HepG2 (cell line): ENCODE results near the gene VIT. TPM values are rescaled to one million over a fixed set of nuclear protein-coding genes. Genes with fewer than 3 reads are reported as not detected.

Experiments
- ATAC-seq: fragments of 200-7000 bp; cut with Tn5 transposase; 3 replicates; pipeline ENCODE4 v1.9.1; 2020; ENCODE audit warnings: mild to moderate bottlenecking, moderate library complexity
- BruUV-seq: library from RNA; stranded (reverse); fragments of 400-500 nt; replicated peaks from 2 replicates; lab custom pipeline; 2021; lab: Mats Ljungman, UMichigan
- CTCF ChIA-PET: fragments of 300-600 bp; formaldehyde crosslinking; extraction: SDS; loops from one replicate; lab custom pipeline; 2021; ENCODE audit warnings: low total read pairs, inconsistent platforms, low intra/inter-chr PET ratio; lab: Yijun Ruan, JAX
- POLR2A ChIA-PET: fragments of 350-600 bp; sonication (Branson Sonifier 250); formaldehyde crosslinking; loops from one replicate; lab custom pipeline; 2020; ENCODE audit warnings: antibody characterized with exemption, inconsistent platforms; lab: Yijun Ruan, JAX
- DNase-seq: peaks from one replicate; pipeline ENCODE4 v3.0.0-alpha.2; 2015; ENCODE audit warnings: low spot score
- FAIRE-seq: peaks from 3 replicates; lab custom pipeline; 2011; peaks lifted over from hg19 to GRCh38; lab: Jason Lieb, UNC
- H2AFZ ChIP-seq: one replicate; pipeline ENCODE4 v1.6.1; 2011; ENCODE audit warnings: low read length, inconsistent platforms
- H3K27ac ChIP-seq: fragments of 300-600 bp; 3 replicates; pipeline ENCODE4 v1.8.0; 2011; ENCODE audit warnings: mixed run types, mild to moderate bottlenecking, mixed read lengths, low read length, inconsistent platforms; ENCODE audit not compliant: insufficient read depth; ENCODE audit errors: extremely low read length
- H3K27me3 ChIP-seq, 2 experiments: fragments of 200-600 bp in 1 of 2; 2 replicates in 1 of 2; 3 replicates in 1 of 2; pipeline versions ENCODE4 v1.6.0 to v1.8.0; 2011; ENCODE audit warnings: low read length in 2 of 2, mild to moderate bottlenecking in 2 of 2, moderate library complexity in 2 of 2, inconsistent platforms in 1 of 2; ENCODE audit not compliant: insufficient read depth in 2 of 2, control insufficient read depth in 1 of 2
- H3K36me3 ChIP-seq, 2 experiments: fragments of 200-600 bp in 1 of 2; replicated peaks in 1 of 2; 2 replicates in 1 of 2; 3 replicates in 1 of 2; pipeline versions ENCODE4 v1.5.1 to v1.8.0; 2011; ENCODE audit warnings: low read length in 2 of 2, inconsistent platforms in 1 of 2; ENCODE audit not compliant: insufficient read depth in 2 of 2, control insufficient read depth in 1 of 2
- H3K4me1 ChIP-seq: 2 replicates; pipeline ENCODE4 v1.5.1; 2012; ENCODE audit warnings: low read length, inconsistent platforms; ENCODE audit not compliant: insufficient read depth
- H3K4me2 ChIP-seq: 2 replicates; pipeline ENCODE4 v1.6.0; 2011; ENCODE audit warnings: low read depth, low read length, inconsistent platforms
- H3K4me3 ChIP-seq, 3 experiments: fragments of 200-600 bp in 1 of 3; sonication (generic), shearing (Covaris generic) in 1 of 3; replicated peaks in 1 of 3; 2 replicates each; pipeline ENCODE4 v1.5.1; 2011 to 2016; ENCODE audit warnings: low read length in 3 of 3, inconsistent platforms in 2 of 3, low read depth in 2 of 3, mild to moderate bottlenecking in 2 of 3, control low read depth in 1 of 3, mixed read lengths in 1 of 3; ENCODE audit not compliant: insufficient read depth in 1 of 3
- H3K79me2 ChIP-seq: one replicate; pipeline ENCODE4 v1.6.1; 2011; ENCODE audit warnings: low read length, inconsistent platforms; ENCODE audit not compliant: insufficient read depth
- H3K9ac ChIP-seq: 2 replicates; pipeline ENCODE4 v1.6.0; 2011; ENCODE audit warnings: mild to moderate bottlenecking, low read depth, low read length, inconsistent platforms; ENCODE audit not compliant: insufficient read depth
- H3K9me3 ChIP-seq: 2 replicates; pipeline ENCODE4 v1.5.1; 2012; ENCODE audit warnings: mild to moderate bottlenecking, low read length
- H4K20me1 ChIP-seq: 2 replicates; pipeline ENCODE4 v1.6.0; 2011; ENCODE audit warnings: inconsistent platforms, mild to moderate bottlenecking, low read length, moderate library complexity; ENCODE audit not compliant: insufficient read depth
- AKAP8 ChIP-seq: sonication (generic); formaldehyde crosslinking; IDR thresholded peaks from 2 replicates; pipeline ENCODE4 v1.5.1; 2020; ENCODE audit warnings: mild to moderate bottlenecking, missing genetic modification reagents
- CTCF ChIP-seq: sonication (generic); formaldehyde crosslinking; IDR thresholded peaks from 2 replicates; pipeline ENCODE4 v1.5.0; 2020; ENCODE audit warnings: mild to moderate bottlenecking, missing genetic modification reagents, moderate library complexity
- FOSL2 ChIP-seq: sonication (generic); formaldehyde crosslinking; IDR thresholded peaks from 2 replicates; pipeline ENCODE4 v1.4.0; 2020; ENCODE audit warnings: missing genetic modification reagents
- HMGA1 ChIP-seq: sonication (generic); formaldehyde crosslinking; conservative IDR thresholded peaks from 2 replicates; pipeline ENCODE4 v1.4.0; 2020; ENCODE audit warnings: missing genetic modification reagents
- PITX1 ChIP-seq: sonication (generic); formaldehyde crosslinking; IDR thresholded peaks from 2 replicates; pipeline ENCODE4 v1.5.1; 2020; ENCODE audit warnings: mild to moderate bottlenecking, missing genetic modification reagents
- RNF2 ChIP-seq: fragments of 450-650 bp; conservative IDR thresholded peaks from 2 replicates; pipeline ENCODE4 v1.6.1; 2016; ENCODE audit warnings: low read depth
- SMC3 ChIP-seq: IDR thresholded peaks from 2 replicates; pipeline ENCODE4 v1.6.1; 2011; ENCODE audit warnings: low read length, improper control_type of control experiment
- STAG1 ChIP-seq: sonication (generic); formaldehyde crosslinking; IDR thresholded peaks from 2 replicates; pipeline ENCODE4 v1.4.0; 2020; ENCODE audit warnings: missing genetic modification reagents
- TAF1 ChIP-seq: sonication (generic); formaldehyde crosslinking; IDR thresholded peaks from 2 replicates; pipeline ENCODE4 v1.4.0; 2020; ENCODE audit warnings: missing genetic modification reagents
- ZNF275 ChIP-seq: sonication (generic); formaldehyde crosslinking; IDR thresholded peaks from 2 replicates; pipeline ENCODE4 v1.8.0; 2022; ENCODE audit warnings: missing genetic modification reagents, mild to moderate bottlenecking, inconsistent platforms, borderline replicate concordance
- ZNF441 ChIP-seq: sonication (generic); formaldehyde crosslinking; IDR thresholded peaks from 2 replicates; pipeline ENCODE4 v1.7.0; 2021; ENCODE audit warnings: missing genetic modification reagents, borderline replicate concordance
- ZNF543 ChIP-seq: sonication (generic); formaldehyde crosslinking; IDR thresholded peaks from 2 replicates; pipeline ENCODE4 v1.4.0; 2020; ENCODE audit warnings: mild to moderate bottlenecking, missing genetic modification reagents
- ZNF572 ChIP-seq: sonication (generic); formaldehyde crosslinking; IDR thresholded peaks from 2 replicates; pipeline ENCODE4 v1.5.1; 2020; ENCODE audit warnings: mild to moderate bottlenecking, missing genetic modification reagents
- ZNF782 ChIP-seq: sonication (generic); formaldehyde crosslinking; IDR thresholded peaks from 2 replicates; pipeline ENCODE4 v1.4.0; 2020; ENCODE audit warnings: missing genetic modification reagents, mild to moderate bottlenecking, borderline replicate concordance
- WGBS: methylation state at CpG from one replicate; pipeline ENCODE4 v1.1.6; 2017; ENCODE audit warnings: low lambda C conversion rate; 5-methylcytosine and 5-hydroxymethylcytosine counted together
- in situ Hi-C: cut with HindIII; loops from 2 replicates; pipeline ENCODE4 v1.10.0; 2017; ENCODE audit warnings: low pct_unique_long_range_greater_than_20kb; ENCODE audit not compliant: extremely low pct_ligation_motif_present
- intact Hi-C: fragments of 100-400 bp; cut with micrococcal nuclease; formaldehyde crosslinking; loops from one replicate; pipeline ENCODE4 v1.10.0; 2022; ENCODE audit not compliant: unreplicated experiment
- polyA plus RNA-seq, 8 experiments: library from polyadenylated mRNA; depleted of rRNA in 3 of 8; stranded (reverse) in 7 of 8; unstranded in 1 of 8; fragments of >200 nt; fragmentation: Illumina TruSeq in 4 of 8; extraction: Trizol in 4 of 8; gene quantifications; 2 replicates each; pipeline versions ENCODE4 v1.2.1 to v1.2.3, GENCODE V29; 2011 to 2016; ENCODE audit warnings: low read depth in 4 of 8, missing spikeins in 1 of 8, mixed read lengths in 1 of 8; ENCODE audit not compliant: insufficient read depth in 1 of 8
- total RNA-seq, 5 experiments: library from RNA; depleted of rRNA; stranded (reverse); fragments of >200 nt; fragmentation: Illumina TruSeq; extraction: Trizol; gene quantifications; 2 replicates each; pipeline ENCODE4 v1.2.3, GENCODE V29; 2016; ENCODE audit warnings: low read depth in 1 of 5
- TF ChIP-seq, protein P1 (sequence below): sonication (generic); formaldehyde crosslinking; IDR thresholded peaks from 2 replicates; pipeline ENCODE4 v1.8.0; 2022; ENCODE audit warnings: mild to moderate bottlenecking, missing genetic modification reagents; ENCODE audit not compliant: insufficient replicate concordance
- TF ChIP-seq, protein P2 (sequence below): sonication (generic); formaldehyde crosslinking; IDR thresholded peaks from 2 replicates; pipeline ENCODE4 v1.4.0; 2020; ENCODE audit warnings: mild to moderate bottlenecking, missing genetic modification reagents
- TF ChIP-seq, protein P3 (sequence below): IDR thresholded peaks from 2 replicates; pipeline ENCODE4 v1.6.1; 2012; ENCODE audit warnings: low read depth, low read length, improper control_type of control experiment

The VIT gene
- total and polyA plus RNA-seq, 2 of the 13 experiments (the other 11 are each of a cell fraction or from before 2014, with no cell fraction given) = not detected

- ChIA-PET POLR2A (no interaction called here), CTCF (no interaction called here)
- no peak overlapping the region for H3K27ac ChIP-seq
- H4K20me1 ChIP-seq = no peaks in the 10 kb centered on the region
- H3K79me2 ChIP-seq = no peaks in the 10 kb centered on the region
- intact Hi-C loops = no loop called here
- H3K9me3 ChIP-seq = no peaks in the 10 kb centered on the region
- H3K4me1 ChIP-seq = peaks cover 34% of the 10 kb centered on the region
- H2AFZ ChIP-seq = no peak overlapping the region
- no peak overlapping the region for H3K4me2 ChIP-seq
- FAIRE-seq (peak; percentile 18), DNase-seq (peak; percentile 38), ATAC-seq (peak; percentile 52; the same call in 2 of the 3 replicates)
- in situ Hi-C loops = no loop called here
- H3K27me3 ChIP-seq = peaks cover 0 to 6% of the 10 kb centered on the region in 2 experiments; a peak in 1 of 5 replicates
- BruUV-seq = no TSS peak
- 14% methylated on average over 4 of the region's 4 CpGs for WGBS
- no peak overlapping the region for H3K4me3 ChIP-seq
- H3K36me3 ChIP-seq = no peaks in the 10 kb centered on the region
- no peak overlapping the region for H3K9ac ChIP-seq
- TF ChIP-seq STAG1 (CRISPR knock-in tag) (peak; percentile 53), SMC3 (peak; percentile 21; the same call in 1 of the 2 replicates), ZNF782 (CRISPR knock-in tag) (no peak), PITX1 (CRISPR knock-in tag) (no peak), ZNF543 (CRISPR knock-in tag) (no peak), RNF2 (no peak), HMGA1 (CRISPR knock-in tag) (no peak), ZNF275 (CRISPR knock-in tag) (no peak), AKAP8 (no peak), ZNF572 (CRISPR knock-in tag) (no peak), TAF1 (CRISPR knock-in tag) (no peak), CTCF (CRISPR knock-in tag) (peak; percentile 50), ZNF441 (no peak), FOSL2 (CRISPR knock-in tag) (peak; percentile 37; the same call in 1 of the 2 replicates)
- TF ChIP-seq, protein P1, sequence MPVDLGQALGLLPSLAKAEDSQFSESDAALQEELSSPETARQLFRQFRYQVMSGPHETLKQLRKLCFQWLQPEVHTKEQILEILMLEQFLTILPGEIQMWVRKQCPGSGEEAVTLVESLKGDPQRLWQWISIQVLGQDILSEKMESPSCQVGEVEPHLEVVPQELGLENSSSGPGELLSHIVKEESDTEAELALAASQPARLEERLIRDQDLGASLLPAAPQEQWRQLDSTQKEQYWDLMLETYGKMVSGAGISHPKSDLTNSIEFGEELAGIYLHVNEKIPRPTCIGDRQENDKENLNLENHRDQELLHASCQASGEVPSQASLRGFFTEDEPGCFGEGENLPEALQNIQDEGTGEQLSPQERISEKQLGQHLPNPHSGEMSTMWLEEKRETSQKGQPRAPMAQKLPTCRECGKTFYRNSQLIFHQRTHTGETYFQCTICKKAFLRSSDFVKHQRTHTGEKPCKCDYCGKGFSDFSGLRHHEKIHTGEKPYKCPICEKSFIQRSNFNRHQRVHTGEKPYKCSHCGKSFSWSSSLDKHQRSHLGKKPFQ (CRISPR knock-in tag) = no peak
- TF ChIP-seq, protein P2, sequence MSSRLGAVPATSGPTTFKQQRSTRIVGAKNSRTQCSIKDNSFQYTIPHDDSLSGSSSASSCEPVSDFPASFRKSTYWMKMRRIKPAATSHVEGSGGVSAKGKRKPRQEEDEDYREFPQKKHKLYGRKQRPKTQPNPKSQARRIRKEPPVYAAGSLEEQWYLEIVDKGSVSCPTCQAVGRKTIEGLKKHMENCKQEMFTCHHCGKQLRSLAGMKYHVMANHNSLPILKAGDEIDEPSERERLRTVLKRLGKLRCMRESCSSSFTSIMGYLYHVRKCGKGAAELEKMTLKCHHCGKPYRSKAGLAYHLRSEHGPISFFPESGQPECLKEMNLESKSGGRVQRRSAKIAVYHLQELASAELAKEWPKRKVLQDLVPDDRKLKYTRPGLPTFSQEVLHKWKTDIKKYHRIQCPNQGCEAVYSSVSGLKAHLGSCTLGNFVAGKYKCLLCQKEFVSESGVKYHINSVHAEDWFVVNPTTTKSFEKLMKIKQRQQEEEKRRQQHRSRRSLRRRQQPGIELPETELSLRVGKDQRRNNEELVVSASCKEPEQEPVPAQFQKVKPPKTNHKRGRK (CRISPR knock-in tag) = no peak
- TF ChIP-seq, protein P3, sequence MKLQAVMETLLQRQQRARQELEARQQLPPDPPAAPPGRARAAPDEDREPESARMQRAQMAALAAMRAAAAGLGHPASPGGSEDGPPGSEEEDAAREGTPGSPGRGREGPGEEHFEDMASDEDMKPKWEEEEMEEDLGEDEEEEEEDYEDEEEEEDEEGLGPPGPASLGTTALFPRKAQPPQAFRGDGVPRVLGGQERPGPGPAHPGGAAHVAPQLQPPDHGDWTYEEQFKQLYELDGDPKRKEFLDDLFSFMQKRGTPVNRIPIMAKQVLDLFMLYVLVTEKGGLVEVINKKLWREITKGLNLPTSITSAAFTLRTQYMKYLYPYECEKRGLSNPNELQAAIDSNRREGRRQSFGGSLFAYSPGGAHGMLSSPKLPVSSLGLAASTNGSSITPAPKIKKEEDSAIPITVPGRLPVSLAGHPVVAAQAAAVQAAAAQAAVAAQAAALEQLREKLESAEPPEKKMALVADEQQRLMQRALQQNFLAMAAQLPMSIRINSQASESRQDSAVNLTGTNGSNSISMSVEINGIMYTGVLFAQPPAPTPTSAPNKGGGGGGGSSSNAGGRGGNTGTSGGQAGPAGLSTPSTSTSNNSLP = 0 out of 2 replicates have a peak, but pooled peaks have one; percentile 38
Observed at GRCh38 chr2:36819095-36819711, 122.7 kb downstream of the VIT start.
